Right renal cortex interstitium (tissue), 3 donors: ENCODE measurements around the gene BCKDHB. TPM values are rescaled to one million over a fixed set of nuclear protein-coding genes. Genes with fewer than 3 reads are reported as not detected.
"Not testable (repeated sequence)": the region's sequence is repeated elsewhere in the genome, so short reads cannot be mapped to it uniquely, and the experiment has no call there.

Experiments used
- DNase-seq, 3 donors: peaks; one replicate each; pipeline ENCODE4 v3.0.0-alpha.2; 2013; ENCODE audit warnings: low read depth in 3 of 3, low spot score in 2 of 3
- polyA plus RNA-seq, 3 donors: library from polyadenylated mRNA; unstranded; fragments of 120-200 nt; gene quantifications; one replicate each; pipeline ENCODE4 v1.2.1, GENCODE V29; 2013; ENCODE audit not compliant: insufficient read length in 3 of 3

The BCKDHB gene
- polyA plus RNA-seq, 3 donors = 29.7 to 33.9 (median 32.2) TPM

- DNase-seq = no peak
These were observed 98.9 kb downstream of the BCKDHB start for GRCh38 chr6:80205404-80205803.

GRCh38 chr6:80206758-80207157 is 100.3 kb downstream of the BCKDHB start:
- DNase-seq = no peak

- DNase-seq = no peak
These were observed 103.0 kb downstream of the BCKDHB start for GRCh38 chr6:80209430-80209829.

- DNase-seq = no peak
These were observed 104.1 kb downstream of the BCKDHB start for GRCh38 chr6:80210618-80211017.

GRCh38 chr6:80211286-80211685 is 104.8 kb downstream of the BCKDHB start:
- no peak for DNase-seq

- DNase-seq = not testable (repeated sequence)
These were observed 105.4 kb downstream of the BCKDHB start for GRCh38 chr6:80211890-80212289.

- no peak for DNase-seq
These were observed 108.1 kb downstream of the BCKDHB start for GRCh38 chr6:80214436-80215022.

GRCh38 chr6:80215063-80215462 is 108.6 kb downstream of the BCKDHB start:
- DNase-seq = no peak

- no peak for DNase-seq
These were observed 111.3 kb downstream of the BCKDHB start for GRCh38 chr6:80217794-80218193.

GRCh38 chr6:80223743-80224212 is 117.3 kb downstream of the BCKDHB start:
- no peak for DNase-seq

- DNase-seq = no peak
These were observed 119.7 kb downstream of the BCKDHB start for GRCh38 chr6:80226151-80226550.

- no peak for DNase-seq
These were observed 120.2 kb downstream of the BCKDHB start for GRCh38 chr6:80226699-80227098.

GRCh38 chr6:80227545-80228105 is 121.2 kb downstream of the BCKDHB start:
- no peak for DNase-seq

GRCh38 chr6:80233262-80233661 is 126.8 kb downstream of the BCKDHB start:
- DNase-seq = no peak

GRCh38 chr6:80233958-80234357 is 127.5 kb downstream of the BCKDHB start:
- no peak for DNase-seq

- no peak for DNase-seq
These were observed 127.9 kb downstream of the BCKDHB start for GRCh38 chr6:80234401-80234800.

GRCh38 chr6:80234908-80235307 is 128.4 kb downstream of the BCKDHB start:
- DNase-seq = no peak

GRCh38 chr6:80235647-80236046 is 129.2 kb downstream of the BCKDHB start:
- no peak for DNase-seq

- not testable (repeated sequence) for DNase-seq
These were observed 132.3 kb downstream of the BCKDHB start for GRCh38 chr6:80238754-80239153.

GRCh38 chr6:80245043-80245442 is 138.6 kb downstream of the BCKDHB start:
- DNase-seq = no peak

- DNase-seq = no peak
These were observed 143.4 kb downstream of the BCKDHB start for GRCh38 chr6:80249897-80250296.

- no peak for DNase-seq
These were observed 144.0 kb downstream of the BCKDHB start for GRCh38 chr6:80250391-80250997.
